ENCODE data around the gene CDH8. TPM values are rescaled to one million over a fixed set of nuclear protein-coding genes. Genes with fewer than 3 reads are reported as not detected.

Gene CDH8
- total and polyA plus RNA-seq, 4 donors: 0.09 TPM; not detected in 3

DNA sequence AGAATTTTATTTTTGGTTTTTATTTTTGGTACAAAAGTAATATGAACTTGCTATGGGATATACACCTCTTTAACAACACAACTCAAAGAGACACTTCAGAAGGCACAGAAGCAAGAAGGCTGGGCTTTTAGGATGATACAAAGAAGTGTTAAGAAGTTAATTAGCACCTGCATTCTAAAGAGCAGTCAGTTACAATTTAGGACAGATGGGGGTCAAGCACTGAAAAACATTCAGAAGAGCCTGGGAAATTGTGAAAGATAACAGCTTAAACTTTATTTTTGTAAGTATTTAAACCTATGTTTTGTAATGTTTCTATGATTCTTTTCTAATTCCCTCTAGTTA is 163.5 kb downstream of the CDH8 start:
- Histone ChIP-seq H3K9me3 (ENCODE audit: control insufficient read depth in 4 of 4, low read length in 3 of 4) (no peaks in the 10 kb centered on the region), H3K4me3 (ENCODE audit: low read depth in 1 of 3, low read length in 3 of 3) (no peak overlapping the region), H3K9ac (ENCODE audit: low read depth in 1 of 2, low read length in 2 of 2) (no peak overlapping the region), H3K36me3 (ENCODE audit: control insufficient read depth in 4 of 4, insufficient read depth in 3 of 4, low read depth in 1 of 4, low read length in 3 of 4) (no peaks in the 10 kb centered on the region), H3K27me3 (ENCODE audit: control insufficient read depth in 4 of 4, insufficient read depth in 4 of 4, low read length in 3 of 4) (no peaks in the 10 kb centered on the region), H3K4me1 (ENCODE audit: control insufficient read depth in 4 of 4, insufficient read depth in 4 of 4, low read length in 3 of 4) (no peaks in the 10 kb centered on the region), H3K27ac (ENCODE audit: low read depth in 1 of 2, low read length in 2 of 2) (no peak overlapping the region)
- no peak for TF ChIP-seq RAD21 (IDR thresholded peaks at IDR 0.05)
- no peak for TF ChIP-seq RXRA (IDR thresholded peaks at IDR 0.05)
- TF ChIP-seq JUND (IDR thresholded peaks at IDR 0.05): no peak
- no peak for TF ChIP-seq GABPA (IDR thresholded peaks at IDR 0.05 in 1 of 2, conservative IDR thresholded peaks at IDR 0.05 in 1 of 2)
- TF ChIP-seq TAF1 (conservative IDR thresholded peaks at IDR 0.05): no peak
- no peak for TF ChIP-seq HNF4G (IDR thresholded peaks at IDR 0.05)
- TF ChIP-seq YY1 (IDR thresholded peaks at IDR 0.05): no peak
- no peak for TF ChIP-seq FOXA2 (IDR thresholded peaks at IDR 0.05)
- TF ChIP-seq NR2F2 (IDR thresholded peaks at IDR 0.05): no peak
- TF ChIP-seq, protein P1, sequence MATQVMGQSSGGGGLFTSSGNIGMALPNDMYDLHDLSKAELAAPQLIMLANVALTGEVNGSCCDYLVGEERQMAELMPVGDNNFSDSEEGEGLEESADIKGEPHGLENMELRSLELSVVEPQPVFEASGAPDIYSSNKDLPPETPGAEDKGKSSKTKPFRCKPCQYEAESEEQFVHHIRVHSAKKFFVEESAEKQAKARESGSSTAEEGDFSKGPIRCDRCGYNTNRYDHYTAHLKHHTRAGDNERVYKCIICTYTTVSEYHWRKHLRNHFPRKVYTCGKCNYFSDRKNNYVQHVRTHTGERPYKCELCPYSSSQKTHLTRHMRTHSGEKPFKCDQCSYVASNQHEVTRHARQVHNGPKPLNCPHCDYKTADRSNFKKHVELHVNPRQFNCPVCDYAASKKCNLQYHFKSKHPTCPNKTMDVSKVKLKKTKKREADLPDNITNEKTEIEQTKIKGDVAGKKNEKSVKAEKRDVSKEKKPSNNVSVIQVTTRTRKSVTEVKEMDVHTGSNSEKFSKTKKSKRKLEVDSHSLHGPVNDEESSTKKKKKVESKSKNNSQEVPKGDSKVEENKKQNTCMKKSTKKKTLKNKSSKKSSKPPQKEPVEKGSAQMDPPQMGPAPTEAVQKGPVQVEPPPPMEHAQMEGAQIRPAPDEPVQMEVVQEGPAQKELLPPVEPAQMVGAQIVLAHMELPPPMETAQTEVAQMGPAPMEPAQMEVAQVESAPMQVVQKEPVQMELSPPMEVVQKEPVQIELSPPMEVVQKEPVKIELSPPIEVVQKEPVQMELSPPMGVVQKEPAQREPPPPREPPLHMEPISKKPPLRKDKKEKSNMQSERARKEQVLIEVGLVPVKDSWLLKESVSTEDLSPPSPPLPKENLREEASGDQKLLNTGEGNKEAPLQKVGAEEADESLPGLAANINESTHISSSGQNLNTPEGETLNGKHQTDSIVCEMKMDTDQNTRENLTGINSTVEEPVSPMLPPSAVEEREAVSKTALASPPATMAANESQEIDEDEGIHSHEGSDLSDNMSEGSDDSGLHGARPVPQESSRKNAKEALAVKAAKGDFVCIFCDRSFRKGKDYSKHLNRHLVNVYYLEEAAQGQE (IDR thresholded peaks at IDR 0.05): no peak
- no peak for TF ChIP-seq FOXA1 (IDR thresholded peaks at IDR 0.05)
- DNase-seq (ENCODE audit: low spot score): no peak

DNA sequence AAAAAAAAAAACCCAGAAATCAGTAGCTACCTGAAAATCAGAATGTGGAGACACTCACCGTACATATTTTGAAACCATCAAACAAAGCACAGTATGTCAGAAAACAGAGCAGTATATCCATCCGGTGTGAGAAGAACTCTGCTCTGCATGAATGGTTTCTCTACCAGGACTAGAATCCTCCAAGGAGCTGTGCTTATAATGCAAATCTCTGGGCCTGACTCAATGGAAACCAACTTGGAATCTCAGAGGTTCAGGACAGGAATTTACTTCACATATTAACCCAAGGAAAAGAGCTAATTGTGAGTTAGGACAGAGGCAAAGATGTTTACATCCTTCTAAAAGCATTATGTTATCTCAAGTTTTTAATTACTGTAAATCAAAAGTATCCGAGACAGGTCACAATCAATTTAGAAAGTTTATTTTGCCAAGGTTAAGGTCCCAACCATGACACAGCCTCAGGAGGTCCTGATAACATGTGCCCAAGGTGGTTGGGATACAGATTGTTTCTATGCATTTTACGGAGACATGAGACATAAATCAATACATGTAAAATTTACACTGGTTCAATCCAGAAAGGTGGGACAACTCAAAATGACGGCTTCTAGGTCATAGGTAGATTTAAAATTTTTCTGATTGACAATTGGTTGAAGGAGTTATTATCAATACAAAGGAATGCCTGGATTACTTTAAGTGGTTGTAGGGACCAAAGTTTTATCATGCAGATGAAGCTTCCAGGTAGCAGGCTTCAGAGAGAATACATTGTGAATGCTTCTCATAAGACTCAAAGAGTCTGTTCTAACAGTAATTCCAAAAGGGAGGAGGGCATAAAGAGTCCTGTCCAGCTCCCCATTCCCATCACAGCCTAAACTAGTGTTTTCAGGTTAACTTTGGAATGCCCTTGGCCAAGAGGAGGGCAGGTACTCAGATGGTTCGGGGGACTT is 164.1 kb downstream of the CDH8 start:
- no peak overlapping the region for H3K4me3 ChIP-seq (ENCODE audit: low read depth in 1 of 3, low read length in 3 of 3)
- H3K4me1 ChIP-seq (ENCODE audit: control insufficient read depth in 4 of 4, insufficient read depth in 4 of 4, low read length in 3 of 4): no peaks in the 10 kb centered on the region
- no peak overlapping the region for H3K27ac ChIP-seq (ENCODE audit: low read depth in 1 of 2, low read length in 2 of 2)
- DNase-seq (ENCODE audit: low spot score): no peak
- no peak overlapping the region for H3K9ac ChIP-seq (ENCODE audit: low read depth in 1 of 2, low read length in 2 of 2)
- H3K36me3 ChIP-seq (ENCODE audit: control insufficient read depth in 4 of 4, insufficient read depth in 3 of 4, low read depth in 1 of 4, low read length in 3 of 4): no peaks in the 10 kb centered on the region
- WGBS: 69% methylated on average over 6 of the region's 6 CpGs
- TF ChIP-seq YY1 (IDR thresholded peaks at IDR 0.05): no peak
- TF ChIP-seq, protein P2, sequence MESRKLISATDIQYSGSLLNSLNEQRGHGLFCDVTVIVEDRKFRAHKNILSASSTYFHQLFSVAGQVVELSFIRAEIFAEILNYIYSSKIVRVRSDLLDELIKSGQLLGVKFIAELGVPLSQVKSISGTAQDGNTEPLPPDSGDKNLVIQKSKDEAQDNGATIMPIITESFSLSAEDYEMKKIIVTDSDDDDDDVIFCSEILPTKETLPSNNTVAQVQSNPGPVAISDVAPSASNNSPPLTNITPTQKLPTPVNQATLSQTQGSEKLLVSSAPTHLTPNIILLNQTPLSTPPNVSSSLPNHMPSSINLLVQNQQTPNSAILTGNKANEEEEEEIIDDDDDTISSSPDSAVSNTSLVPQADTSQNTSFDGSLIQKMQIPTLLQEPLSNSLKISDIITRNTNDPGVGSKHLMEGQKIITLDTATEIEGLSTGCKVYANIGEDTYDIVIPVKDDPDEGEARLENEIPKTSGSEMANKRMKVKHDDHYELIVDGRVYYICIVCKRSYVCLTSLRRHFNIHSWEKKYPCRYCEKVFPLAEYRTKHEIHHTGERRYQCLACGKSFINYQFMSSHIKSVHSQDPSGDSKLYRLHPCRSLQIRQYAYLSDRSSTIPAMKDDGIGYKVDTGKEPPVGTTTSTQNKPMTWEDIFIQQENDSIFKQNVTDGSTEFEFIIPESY (IDR thresholded peaks at IDR 0.05): no peak
- TF ChIP-seq HNF4A (conservative IDR thresholded peaks at IDR 0.05): no peak
- no peak for TF ChIP-seq RAD21 (IDR thresholded peaks at IDR 0.05)
- TF ChIP-seq, protein P3, sequence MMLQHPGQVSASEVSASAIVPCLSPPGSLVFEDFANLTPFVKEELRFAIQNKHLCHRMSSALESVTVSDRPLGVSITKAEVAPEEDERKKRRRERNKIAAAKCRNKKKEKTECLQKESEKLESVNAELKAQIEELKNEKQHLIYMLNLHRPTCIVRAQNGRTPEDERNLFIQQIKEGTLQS (IDR thresholded peaks at IDR 0.05): no peak
- no peak for TF ChIP-seq GABPA (IDR thresholded peaks at IDR 0.05 in 1 of 2, conservative IDR thresholded peaks at IDR 0.05 in 1 of 2)
- no peaks in the 10 kb centered on the region for H3K27me3 ChIP-seq (ENCODE audit: control insufficient read depth in 4 of 4, insufficient read depth in 4 of 4, low read length in 3 of 4)
- H3K9me3 ChIP-seq (ENCODE audit: control insufficient read depth in 4 of 4, low read length in 3 of 4): no peaks in the 10 kb centered on the region
